Right ventricle myocardium superior (tissue), 1 donor: ENCODE data around the gene MPDZ. TPM values are rescaled to one million over a fixed set of nuclear protein-coding genes. Genes with fewer than 3 reads are reported as not detected.

ENCODE experiments used
- ATAC-seq: fragments of 200-7000 bp; cut with Tn5 transposase; one replicate; pipeline ENCODE4 v1.9.1; 2020; ENCODE audit warnings: mild to moderate bottlenecking; ENCODE audit not compliant: poor library complexity
- DNase-seq: peaks from one replicate; pipeline ENCODE4 v3.0.0-alpha.2; 2020
- intact Hi-C: fragments of 100-400 bp; cut with DNase I; formaldehyde crosslinking; loops from one replicate; pipeline ENCODE4 v1.11.2; 2022
- total RNA-seq: library from RNA; stranded (reverse); fragmentation: NEBNext Ultra II Directional; extraction: Animal tissue kit (Norgen Biotek cat#: 25700); gene quantifications from one replicate; pipeline ENCODE4 v1.2.1, GENCODE V29; 2021
- donor health status: DM: no; HTN: yes; CAD: no; lungs with severe emphysema.

Gene MPDZ
- total RNA-seq, 1 donor from 2014 or later: 64.3 TPM

GRCh38 chr9:13213337-13213736 is 66.2 kb downstream of the MPDZ start:
- intact Hi-C loops: no loop called here
- ATAC-seq (no peak), DNase-seq (no peak)

GRCh38 chr9:13210306-13210705 is 69.2 kb downstream of the MPDZ start:
- intact Hi-C loops: no loop called here
- DNase-seq: no peak
- ATAC-seq: no peak

GRCh38 chr9:13209498-13209897 is 70.0 kb downstream of the MPDZ start:
- DNase-seq (no peak), ATAC-seq (no peak)
- intact Hi-C loops: no loop called here

- DNase-seq (no peak), ATAC-seq (no peak)
- intact Hi-C loops: no loop called here
Observed at GRCh38 chr9:13205824-13206223, 73.7 kb downstream of the MPDZ start.

- intact Hi-C loops: no loop called here
- no peak for ATAC-seq
- no peak for DNase-seq
Observed at GRCh38 chr9:13190040-13190439, 89.5 kb downstream of the MPDZ start.

- DNase-seq (no peak), ATAC-seq (no peak)
- intact Hi-C loops: no loop called here
Observed at GRCh38 chr9:13189362-13189761, 90.1 kb downstream of the MPDZ start.

GRCh38 chr9:13186774-13187173 is 92.7 kb downstream of the MPDZ start:
- no peak for ATAC-seq
- intact Hi-C loops: no loop called here
- no peak for DNase-seq

GRCh38 chr9:13186091-13186490 is 93.4 kb downstream of the MPDZ start:
- intact Hi-C loops: no loop called here
- no peak for DNase-seq
- no peak for ATAC-seq

GRCh38 chr9:13181652-13182051 is 97.8 kb downstream of the MPDZ start:
- no peak for DNase-seq
- intact Hi-C loops: no loop called here
- no peak for ATAC-seq

GRCh38 chr9:13179257-13179656 is 100.2 kb downstream of the MPDZ start:
- intact Hi-C loops: no loop called here
- ATAC-seq (no peak), DNase-seq (no peak)

- DNase-seq (no peak), ATAC-seq (no peak)
- intact Hi-C loops: no loop called here
Observed at GRCh38 chr9:13175732-13176131, 103.8 kb downstream of the MPDZ start.

GRCh38 chr9:13174906-13175639 is 104.4 kb downstream of the MPDZ start:
- intact Hi-C loops: no loop called here

GRCh38 chr9:13173553-13173952 is 105.9 kb downstream of the MPDZ start:
- DNase-seq: no peak
- no peak for ATAC-seq
- intact Hi-C loops: no loop called here

More at GRCh38 chr9:13174906-13175639, 104.4 kb downstream of the MPDZ start:
- ATAC-seq: no peak
- DNase-seq: no peak

- intact Hi-C loops: no loop called here
- no peak for ATAC-seq
- DNase-seq: no peak
Observed at GRCh38 chr9:13171261-13171660, 108.2 kb downstream of the MPDZ start.

GRCh38 chr9:13166996-13167395 is 112.5 kb downstream of the MPDZ start:
- no peak for DNase-seq
- intact Hi-C loops: no loop called here
- ATAC-seq: no peak

- intact Hi-C loops: no loop called here
- DNase-seq: no peak
- ATAC-seq: no peak
Observed at GRCh38 chr9:13165956-13166355, 113.5 kb downstream of the MPDZ start.

- no peak for ATAC-seq
- DNase-seq: no peak
Observed at GRCh38 chr9:13165236-13165945, 114.1 kb downstream of the MPDZ start.

GRCh38 chr9:13163946-13164345 is 115.5 kb downstream of the MPDZ start:
- intact Hi-C loops: no loop called here
- no peak for ATAC-seq

More at GRCh38 chr9:13165236-13165945, 114.1 kb downstream of the MPDZ start:
- intact Hi-C loops: no loop called here

GRCh38 chr9:13163287-13163686 is 116.2 kb downstream of the MPDZ start:
- intact Hi-C loops: no loop called here
- ATAC-seq (no peak), DNase-seq (no peak)

More at GRCh38 chr9:13163946-13164345, 115.5 kb downstream of the MPDZ start:
- no peak for DNase-seq

- intact Hi-C loops: no loop called here
- no peak for DNase-seq
- ATAC-seq: no peak
Observed at GRCh38 chr9:13160051-13160450, 119.4 kb downstream of the MPDZ start.
